Natural killer cell treated with Interleukin-12 subunit alpha and Interleukin-12 subunit beta and Interleukin-15 and Interleukin-18, amount 100 ng/mL, for 72 hours (primary cell): Measurements from ENCODE around the gene PADI3. TPM values are rescaled to one million over a fixed set of nuclear protein-coding genes. Genes with fewer than 3 reads are reported as not detected.

Experiments
- ATAC-seq, 2 donors: fragments of 150-1000 bp; cut with Tn5 transposase in 1 of 2; sonication (Bioruptor Pico), chemical (Tn5 transposase) in 1 of 2; 2 replicates each; pipeline ENCODE4 v1.10.0; 2021
- DNase-seq: peaks from one replicate; pipeline ENCODE4 v3.0.0; 2022; ENCODE audit warnings: low spot score
- H3K27ac Mint-ChIP-seq, 2 donors: 1 replicate in 1 of 2; 2 replicates in 1 of 2; pipeline ENCODE4 v1.8.0; 2022; ENCODE audit warnings: mixed read lengths in 2 of 2, mild to moderate bottlenecking in 1 of 2, moderate library complexity in 1 of 2
- H3K27me3 Mint-ChIP-seq, 2 donors: 1 replicate in 1 of 2; 2 replicates in 1 of 2; pipeline ENCODE4 v1.8.0; 2022; ENCODE audit warnings: mixed read lengths in 2 of 2
- H3K36me3 Mint-ChIP-seq: one replicate; pipeline ENCODE4 v1.8.0; 2022; ENCODE audit warnings: mixed read lengths
- H3K4me1 Mint-ChIP-seq, 2 donors: 1 replicate in 1 of 2; 2 replicates in 1 of 2; pipeline ENCODE4 v1.8.0; 2022; ENCODE audit warnings: low read depth in 2 of 2, mixed read lengths in 2 of 2, mild to moderate bottlenecking in 1 of 2
- H3K4me3 Mint-ChIP-seq: one replicate; pipeline ENCODE4 v1.8.0; 2022; ENCODE audit warnings: mixed read lengths
- H3K9me3 Mint-ChIP-seq: 2 replicates; pipeline ENCODE4 v1.8.0; 2022; ENCODE audit warnings: mixed read lengths
- total RNA-seq, 2 donors: library from RNA; stranded (reverse); gene quantifications; one replicate each; pipeline ENCODE4 v1.2.3, GENCODE V29; 2022

Gene PADI3
- total RNA-seq, 2 donors from 2014 or later: not detected

GRCh38 chr1:17259233-17259873 lies 10.5 kb downstream of the PADI3 start:
- H3K4me3 Mint-ChIP-seq: no peak overlapping the region
- ATAC-seq: no peak
- no peak for DNase-seq
- H3K27ac Mint-ChIP-seq: no peak overlapping the region
- no peaks in the 10 kb centered on the region for H3K36me3 Mint-ChIP-seq
- H3K9me3 Mint-ChIP-seq: no peaks in the 10 kb centered on the region
- H3K27me3 Mint-ChIP-seq: peaks cover 2 to 14% of the 10 kb centered on the region in 2 donors
- no peaks in the 10 kb centered on the region for H3K4me1 Mint-ChIP-seq

GRCh38 chr1:17260264-17260663 lies 11.4 kb downstream of the PADI3 start:
- no peak overlapping the region for H3K4me3 Mint-ChIP-seq
- no peaks in the 10 kb centered on the region for H3K4me1 Mint-ChIP-seq
- H3K27ac Mint-ChIP-seq: no peak overlapping the region
- H3K27me3 Mint-ChIP-seq: peaks cover 2 to 14% of the 10 kb centered on the region in 2 donors
- no peaks in the 10 kb centered on the region for H3K36me3 Mint-ChIP-seq
- DNase-seq: no peak
- no peak for ATAC-seq
- H3K9me3 Mint-ChIP-seq: no peaks in the 10 kb centered on the region

DNA sequence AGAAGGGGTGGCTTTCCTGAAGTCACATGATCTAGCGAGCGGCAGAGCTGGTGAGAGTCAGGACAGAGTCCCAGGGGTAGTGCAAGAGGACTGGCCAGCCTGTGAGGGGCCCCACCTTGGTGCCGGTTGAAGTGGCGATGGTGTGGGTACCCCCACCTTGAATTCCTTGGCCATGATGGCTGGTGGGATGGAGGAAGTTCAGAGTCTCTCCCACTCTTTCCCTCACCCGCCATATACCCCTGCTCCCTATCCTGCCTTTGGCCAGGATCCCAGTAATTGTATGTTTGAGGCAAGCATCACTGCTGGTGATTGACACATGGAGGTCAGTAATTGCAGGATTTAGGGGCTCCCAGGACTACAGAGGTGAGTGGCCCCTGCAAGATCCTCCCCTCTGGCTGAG lies 11.8 kb downstream of the PADI3 start:
- Mint-ChIP-seq H3K27me3 (peaks cover 2 to 14% of the 10 kb centered on the region in 2 donors), H3K4me1 (no peaks in the 10 kb centered on the region), H3K27ac (no peak overlapping the region), H3K9me3 (no peaks in the 10 kb centered on the region), H3K36me3 (no peaks in the 10 kb centered on the region), H3K4me3 (no peak overlapping the region)
- ATAC-seq (no peak), DNase-seq (no peak)

DNA sequence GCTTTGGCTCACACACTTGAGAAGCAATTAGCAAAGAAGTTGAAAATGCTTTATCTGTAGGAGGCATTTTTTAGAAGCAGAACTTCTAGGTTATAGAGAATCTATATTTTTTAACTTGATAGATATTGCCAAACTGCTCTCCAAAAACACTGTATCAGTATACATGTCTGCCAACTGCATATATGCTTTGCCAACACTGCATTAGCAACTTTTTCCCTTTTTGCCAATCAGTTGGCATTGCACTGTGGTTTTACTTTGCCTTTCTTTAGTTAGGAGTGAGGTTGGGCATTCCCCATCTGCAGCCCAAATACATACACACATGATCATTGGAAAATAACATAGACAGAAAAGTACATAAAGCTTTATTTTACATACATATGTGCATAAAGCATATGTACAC lies 15.0 kb downstream of the PADI3 start:
- H3K4me1 Mint-ChIP-seq: no peaks in the 10 kb centered on the region
- ATAC-seq (no peak), DNase-seq (no peak)
- H3K27ac Mint-ChIP-seq: no peak overlapping the region
- H3K36me3 Mint-ChIP-seq: no peaks in the 10 kb centered on the region
- no peaks in the 10 kb centered on the region for H3K9me3 Mint-ChIP-seq
- H3K27me3 Mint-ChIP-seq: peaks cover 2 to 8% of the 10 kb centered on the region in 2 donors
- H3K4me3 Mint-ChIP-seq: no peak overlapping the region

GRCh38 chr1:17264470-17264869 lies 15.6 kb downstream of the PADI3 start:
- Mint-ChIP-seq H3K4me3 (no peak overlapping the region), H3K27me3 (peaks cover 2 to 8% of the 10 kb centered on the region in 2 donors), H3K36me3 (no peaks in the 10 kb centered on the region), H3K4me1 (no peaks in the 10 kb centered on the region), H3K27ac (no peak overlapping the region), H3K9me3 (no peaks in the 10 kb centered on the region)
- ATAC-seq (no peak), DNase-seq (no peak)

DNA sequence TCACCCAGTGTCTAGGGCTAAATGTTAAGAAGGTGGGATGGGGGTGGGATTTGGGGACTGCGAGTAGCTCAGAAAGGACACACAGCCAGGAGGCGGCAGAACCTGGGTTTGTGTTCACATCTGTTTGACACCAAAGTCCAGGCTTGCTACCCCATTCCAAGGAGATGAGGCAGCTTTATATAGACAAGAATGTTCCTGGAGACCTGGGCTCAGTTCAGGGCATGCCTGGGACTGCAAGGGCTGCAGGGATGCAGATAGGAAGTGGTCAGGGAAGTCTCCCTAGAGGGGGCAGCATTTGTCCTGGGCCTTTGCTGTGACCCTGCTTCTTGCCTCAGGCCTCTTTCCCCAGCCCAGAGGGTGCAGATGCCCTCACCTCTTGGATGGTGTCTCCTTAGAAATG lies 16.3 kb downstream of the PADI3 start:
- DNase-seq (no peak), ATAC-seq (no peak)
- H3K27ac Mint-ChIP-seq: no peak overlapping the region
- H3K4me1 Mint-ChIP-seq: no peaks in the 10 kb centered on the region
- H3K9me3 Mint-ChIP-seq: no peaks in the 10 kb centered on the region
- no peaks in the 10 kb centered on the region for H3K36me3 Mint-ChIP-seq
- H3K27me3 Mint-ChIP-seq: peaks cover 2 to 8% of the 10 kb centered on the region in 2 donors
- H3K4me3 Mint-ChIP-seq: no peak overlapping the region

GRCh38 chr1:17265950-17266349 lies 17.1 kb downstream of the PADI3 start:
- Mint-ChIP-seq H3K4me3 (no peak overlapping the region), H3K27me3 (peaks cover 2 to 8% of the 10 kb centered on the region in 2 donors), H3K36me3 (no peaks in the 10 kb centered on the region), H3K4me1 (no peaks in the 10 kb centered on the region), H3K9me3 (no peaks in the 10 kb centered on the region), H3K27ac (no peak overlapping the region)
- DNase-seq (no peak), ATAC-seq (no peak)

DNA sequence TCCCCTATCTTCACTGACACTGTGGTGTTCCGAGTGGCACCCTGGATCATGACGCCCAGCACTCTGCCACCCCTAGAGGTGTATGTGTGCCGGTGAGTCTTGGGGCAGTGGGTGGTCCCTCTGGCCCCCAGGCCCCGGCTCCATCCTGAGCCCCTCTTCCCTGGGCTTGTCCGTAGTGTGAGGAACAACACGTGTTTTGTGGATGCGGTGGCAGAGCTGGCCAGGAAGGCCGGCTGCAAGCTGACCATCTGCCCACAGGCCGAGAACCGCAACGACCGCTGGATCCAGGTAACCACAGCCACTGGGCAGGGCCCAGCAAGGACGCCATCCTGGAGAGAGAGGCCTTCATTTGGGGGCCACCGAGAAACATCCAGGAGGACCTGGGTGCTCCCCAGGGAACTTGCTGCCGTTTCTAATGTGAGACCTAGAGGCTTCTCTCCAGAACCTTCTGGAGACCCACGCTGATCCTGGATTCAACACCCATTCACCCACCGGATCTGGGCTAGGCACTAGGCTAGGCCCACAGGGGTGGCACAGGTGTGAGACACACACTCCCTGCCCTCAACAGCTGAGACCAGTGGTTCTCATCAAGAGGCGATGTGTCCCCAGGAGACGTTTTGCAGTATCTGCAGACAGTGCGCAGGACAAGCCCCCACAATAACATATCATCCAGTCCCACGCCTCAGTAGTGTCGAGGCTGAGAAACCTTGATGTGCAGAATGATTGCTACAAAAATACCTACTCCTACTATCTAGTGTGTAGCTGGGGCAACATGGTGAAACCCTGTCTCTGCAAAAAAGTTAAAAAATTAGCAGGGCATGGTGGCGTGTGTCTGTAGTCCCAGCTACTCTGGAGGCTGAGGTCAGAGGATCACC lies 22.2 kb downstream of the PADI3 start:
- no peak for ATAC-seq
- H3K4me1 Mint-ChIP-seq: peaks cover 0 to 7% of the 10 kb centered on the region in 2 donors
- H3K27me3 Mint-ChIP-seq: peaks cover 0 to 4% of the 10 kb centered on the region in 2 donors
- DNase-seq: no peak
- no peak overlapping the region for H3K27ac Mint-ChIP-seq
- no peak overlapping the region for H3K4me3 Mint-ChIP-seq
- no peaks in the 10 kb centered on the region for H3K36me3 Mint-ChIP-seq
- no peaks in the 10 kb centered on the region for H3K9me3 Mint-ChIP-seq

DNA sequence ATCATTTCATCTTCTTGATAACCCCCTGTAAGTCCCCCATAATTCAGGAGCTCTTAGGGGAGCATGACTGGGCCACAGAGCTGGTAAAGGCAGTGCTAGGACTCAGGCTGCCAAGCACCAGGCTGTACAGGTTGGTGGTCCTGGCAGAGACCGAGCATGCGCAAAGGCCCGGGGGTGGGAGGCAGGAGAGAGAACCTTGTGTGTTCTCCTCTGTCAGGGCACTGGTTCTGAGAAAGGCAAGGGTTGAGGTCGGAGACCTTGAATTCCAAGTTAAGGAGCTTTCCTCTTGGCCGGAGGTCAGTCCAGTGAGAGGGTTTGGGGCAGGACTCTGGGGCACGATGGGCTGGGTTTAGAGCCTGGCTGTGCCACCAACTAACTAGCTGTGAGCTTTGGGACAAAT lies 23.2 kb downstream of the PADI3 start:
- Mint-ChIP-seq H3K27ac (no peak overlapping the region), H3K36me3 (no peaks in the 10 kb centered on the region)

DNA sequence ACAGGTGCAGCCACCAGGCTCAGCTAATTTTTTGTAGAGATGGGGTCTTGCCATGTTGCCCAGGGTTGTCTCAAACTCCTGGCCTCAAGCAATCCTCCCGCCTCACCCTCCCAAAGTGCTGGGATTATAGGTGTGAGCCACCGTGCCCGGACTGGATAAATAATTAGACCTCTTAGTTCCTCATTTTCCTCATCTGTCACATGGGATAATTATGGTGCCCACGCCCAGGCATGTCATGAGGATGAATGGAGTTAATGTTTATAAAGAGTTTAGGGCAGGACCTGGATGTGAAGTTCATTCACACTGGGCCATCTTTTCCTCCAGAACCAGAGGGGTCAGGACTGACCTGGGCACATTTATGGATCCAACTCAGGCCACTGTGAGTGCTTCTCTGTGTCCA lies 23.7 kb downstream of the PADI3 start:
- no peak overlapping the region for H3K27ac Mint-ChIP-seq
- peaks cover 0 to 6% of the 10 kb centered on the region in 2 donors for H3K27me3 Mint-ChIP-seq
- peaks cover 0 to 7% of the 10 kb centered on the region in 2 donors for H3K4me1 Mint-ChIP-seq
- H3K9me3 Mint-ChIP-seq: no peaks in the 10 kb centered on the region
- H3K4me3 Mint-ChIP-seq: no peak overlapping the region
- no peak for ATAC-seq
- DNase-seq: no peak
- H3K36me3 Mint-ChIP-seq: no peaks in the 10 kb centered on the region

More for the DNA sequence above, 23.2 kb downstream of the PADI3 start:
- H3K9me3 Mint-ChIP-seq: no peaks in the 10 kb centered on the region
- peaks cover 0 to 4% of the 10 kb centered on the region in 2 donors for H3K27me3 Mint-ChIP-seq
- peaks cover 0 to 7% of the 10 kb centered on the region in 2 donors for H3K4me1 Mint-ChIP-seq
- H3K4me3 Mint-ChIP-seq: no peak overlapping the region
- ATAC-seq (no peak), DNase-seq (no peak)

DNA sequence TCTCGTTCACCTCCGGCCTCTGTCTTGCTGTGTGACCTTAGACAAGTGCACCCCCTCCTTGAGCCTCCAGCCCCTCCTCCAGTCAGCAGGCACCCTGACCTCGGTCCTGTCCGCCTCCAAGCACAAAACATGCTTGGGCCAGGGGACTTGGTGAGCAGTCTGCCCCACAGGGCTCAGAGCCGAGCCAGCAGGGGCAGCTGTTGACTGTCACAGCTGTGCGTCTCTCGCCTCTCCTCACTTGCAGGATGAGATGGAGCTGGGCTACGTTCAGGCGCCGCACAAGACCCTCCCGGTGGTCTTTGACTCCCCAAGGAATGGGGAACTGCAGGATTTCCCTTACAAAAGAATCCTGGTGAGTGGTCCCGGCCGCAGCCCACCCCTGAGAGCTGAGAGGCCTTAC lies 24.2 kb downstream of the PADI3 start:
- no peak for ATAC-seq
- no peak overlapping the region for H3K27ac Mint-ChIP-seq
- H3K4me1 Mint-ChIP-seq: peaks cover 0 to 7% of the 10 kb centered on the region in 2 donors
- H3K27me3 Mint-ChIP-seq: peaks cover 0 to 6% of the 10 kb centered on the region in 2 donors
- no peak overlapping the region for H3K4me3 Mint-ChIP-seq
- H3K36me3 Mint-ChIP-seq: no peaks in the 10 kb centered on the region
- DNase-seq: no peak
- H3K9me3 Mint-ChIP-seq: no peaks in the 10 kb centered on the region

DNA sequence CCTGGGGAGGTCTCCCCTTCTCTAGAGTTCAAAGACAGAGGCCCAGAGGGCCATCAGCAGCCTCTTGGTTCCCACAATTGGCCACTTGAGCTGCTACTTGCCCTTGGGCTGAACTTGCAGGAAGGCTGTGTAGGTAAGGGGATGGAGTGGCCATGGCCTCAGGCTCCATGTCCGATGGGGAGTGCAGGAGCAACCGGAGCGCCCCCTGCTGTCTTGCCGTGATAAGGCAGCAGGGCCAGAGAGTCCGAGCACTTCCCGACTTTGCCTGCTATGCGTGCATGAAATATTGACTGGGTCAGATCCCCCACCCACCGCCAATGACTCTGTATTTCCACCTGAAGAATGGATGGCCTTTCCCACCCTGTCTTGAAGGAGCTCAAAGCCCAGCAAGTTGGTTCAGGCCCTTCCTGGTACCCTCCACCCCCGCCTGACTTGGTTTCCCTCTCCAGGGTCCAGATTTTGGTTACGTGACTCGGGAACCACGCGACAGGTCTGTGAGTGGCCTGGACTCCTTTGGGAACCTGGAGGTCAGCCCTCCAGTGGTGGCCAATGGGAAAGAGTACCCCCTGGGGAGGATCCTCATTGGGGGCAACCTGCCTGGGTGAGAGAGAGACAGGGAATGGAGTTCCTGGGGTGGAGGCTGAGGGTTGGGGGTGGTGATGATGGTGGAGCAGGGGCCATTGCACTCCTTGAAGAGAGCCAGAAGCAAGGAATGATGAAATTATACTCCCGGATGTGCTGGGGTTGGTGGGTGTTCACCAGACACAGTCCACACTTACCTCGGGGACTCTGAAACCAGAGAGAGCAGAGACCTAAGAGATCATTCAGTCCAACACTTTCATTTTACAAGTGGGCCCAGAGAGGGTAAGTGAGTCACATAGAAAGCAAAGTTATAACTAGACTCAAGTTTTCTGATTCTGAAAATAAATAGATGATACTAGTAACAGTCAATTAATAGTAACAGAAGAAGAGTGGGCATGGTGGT lies 25.6 kb downstream of the PADI3 start:
- Mint-ChIP-seq H3K4me3 (no peak overlapping the region), H3K4me1 (peaks cover 0 to 7% of the 10 kb centered on the region in 2 donors), H3K36me3 (no peaks in the 10 kb centered on the region), H3K9me3 (no peaks in the 10 kb centered on the region), H3K27ac (no peak overlapping the region), H3K27me3 (peaks cover 0 to 6% of the 10 kb centered on the region in 2 donors)
- ATAC-seq (peak in 1 of 2 donors; percentile 69), DNase-seq (no peak)

- ATAC-seq (no peak), DNase-seq (no peak)
- no peaks in the 10 kb centered on the region for H3K36me3 Mint-ChIP-seq
- no peak overlapping the region for H3K27ac Mint-ChIP-seq
- peaks cover under 1 to 6% of the 10 kb centered on the region in 2 donors for H3K27me3 Mint-ChIP-seq
- peaks cover 0 to 7% of the 10 kb centered on the region in 2 donors for H3K4me1 Mint-ChIP-seq
- no peak overlapping the region for H3K4me3 Mint-ChIP-seq
- no peaks in the 10 kb centered on the region for H3K9me3 Mint-ChIP-seq
Observed at GRCh38 chr1:17276568-17276967, 27.7 kb downstream of the PADI3 start.
